ENCODE results near the gene CDC23.
"Not testable (repeated sequence)": the region's sequence is repeated elsewhere in the genome, so short reads cannot be mapped to it uniquely, and the experiment has no call there.

CDC23 gene

DNA sequence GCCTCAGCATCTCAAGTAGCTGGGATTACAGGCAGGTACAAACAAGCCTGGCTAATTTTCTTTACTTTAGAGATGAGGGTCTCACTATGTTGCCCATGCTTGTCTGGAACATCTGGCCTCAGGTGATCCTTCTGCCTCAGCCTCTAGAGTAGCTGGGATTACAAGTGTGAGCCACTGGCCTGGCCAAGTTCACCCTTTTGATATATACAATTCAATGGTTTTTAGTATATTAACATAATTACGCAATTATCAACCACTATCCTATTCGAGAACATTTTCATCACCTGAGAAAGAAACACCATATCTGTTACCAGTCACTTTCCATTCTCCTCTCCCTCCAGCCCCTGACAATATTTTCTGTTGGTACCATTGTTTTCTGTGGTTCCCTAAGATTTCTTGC lies 3.7 kb upstream of the CDC23 start:
- DNase-seq (ENCODE audit: low read depth in 2 of 2): no peak

- DNase-seq (ENCODE audit: low read depth in 2 of 2): no peak
These were observed 329 bp downstream of the CDC23 start for GRCh38 chr5:138212828-138213160.

DNA sequence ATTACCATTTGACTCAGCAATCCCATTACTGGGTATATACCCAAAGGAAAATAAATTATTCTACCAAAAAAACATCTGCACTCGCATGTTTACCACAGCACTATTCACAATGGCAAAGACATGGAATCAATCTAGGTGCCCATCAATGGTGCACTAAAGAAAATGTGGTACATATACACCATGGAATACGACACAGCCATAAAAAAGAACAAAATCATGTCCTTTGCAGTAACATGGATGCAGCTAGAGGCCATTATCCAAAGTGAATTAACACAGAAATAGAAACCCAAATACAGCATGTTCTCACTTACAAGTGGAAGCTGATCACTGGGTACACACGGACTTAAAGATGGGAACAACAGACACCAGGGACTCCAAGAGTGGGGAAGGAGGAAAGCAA lies 2.1 kb downstream of the CDC23 start:
- no peak for DNase-seq (ENCODE audit: low read depth in 2 of 2)

- DNase-seq (ENCODE audit: low read depth in 2 of 2): not testable (repeated sequence)
These were observed 19.3 kb downstream of the CDC23 start for GRCh38 chr5:138193859-138194258.

GRCh38 chr5:138192826-138193225 lies 20.3 kb downstream of the CDC23 start:
- DNase-seq (ENCODE audit: low read depth in 2 of 2): no peak

DNA sequence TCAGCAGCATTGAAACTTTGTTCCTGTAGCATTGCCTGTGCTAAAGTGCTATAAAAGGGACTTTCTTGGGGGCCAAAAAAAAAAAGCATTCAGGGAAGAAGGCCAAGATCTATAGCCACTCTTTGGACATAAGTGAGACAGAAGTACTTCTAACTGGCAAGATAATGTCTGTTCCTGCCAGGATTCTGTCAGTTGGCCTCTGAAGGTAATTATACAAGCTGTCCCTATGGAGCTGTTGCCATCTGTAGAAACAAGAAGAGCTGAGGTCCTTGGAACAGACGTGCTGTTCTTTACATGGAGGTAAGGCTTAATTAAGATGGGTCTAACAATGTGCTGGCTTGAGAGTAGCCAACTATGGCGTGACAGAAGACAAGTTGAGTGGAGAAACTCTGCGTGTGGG lies 24.5 kb downstream of the CDC23 start:
- no peak for DNase-seq (ENCODE audit: low read depth in 2 of 2)

GRCh38 chr5:138186002-138186447 lies 27.1 kb downstream of the CDC23 start:
- DNase-seq (ENCODE audit: low read depth in 2 of 2): no peak

DNA sequence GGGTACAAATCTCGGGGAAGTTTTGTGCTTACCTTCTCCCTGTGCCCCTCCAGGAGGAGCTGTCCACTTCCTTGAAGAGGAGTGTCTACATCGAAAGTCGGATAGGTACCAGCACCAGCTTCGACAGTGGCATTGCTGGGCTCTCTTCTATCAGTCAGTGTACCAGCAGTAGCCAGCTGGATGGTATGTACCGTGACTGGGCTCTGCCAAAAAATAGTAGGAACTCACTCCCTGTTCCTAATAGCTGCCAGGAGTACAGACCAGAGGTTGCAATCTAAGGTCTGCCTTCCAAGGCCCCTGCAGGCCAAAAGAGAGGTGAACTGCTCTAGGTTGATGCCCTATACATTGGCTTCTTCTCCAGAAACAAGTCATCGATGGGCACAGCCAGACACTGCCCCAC lies 30.3 kb downstream of the CDC23 start:
- DNase-seq (ENCODE audit: low read depth in 2 of 2): no peak

GRCh38 chr5:138180841-138181240 lies 32.3 kb downstream of the CDC23 start:
- no peak for DNase-seq (ENCODE audit: low read depth in 2 of 2)

GRCh38 chr5:138180183-138180782 lies 32.8 kb downstream of the CDC23 start:
- DNase-seq (ENCODE audit: low read depth in 2 of 2): peak; percentile 32 to 36

DNA sequence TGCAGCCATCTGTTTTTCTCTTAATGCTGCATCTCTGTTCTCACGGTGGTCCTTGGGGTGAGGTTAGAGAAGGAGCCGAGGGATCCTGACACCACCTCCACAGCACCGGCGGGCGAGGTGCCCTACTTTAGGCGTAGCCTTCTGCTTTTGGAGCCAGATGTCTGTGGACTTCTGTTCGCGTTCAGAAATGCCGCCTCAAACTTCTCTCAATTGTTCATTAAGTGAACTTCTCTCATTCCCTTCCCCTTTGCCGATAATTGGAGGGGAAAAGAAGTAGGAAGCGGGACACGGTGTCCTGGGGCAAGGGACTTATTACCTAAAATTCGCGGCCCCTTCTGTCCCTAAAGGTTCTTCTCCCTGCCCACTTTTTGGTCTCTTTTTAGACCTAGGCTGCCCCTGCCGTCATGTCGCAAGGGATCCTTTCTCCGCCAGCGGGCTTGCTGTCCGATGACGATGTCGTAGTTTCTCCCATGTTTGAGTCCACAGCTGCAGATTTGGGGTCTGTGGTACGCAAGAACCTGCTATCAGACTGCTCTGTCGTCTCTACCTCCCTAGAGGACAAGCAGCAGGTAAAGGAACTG lies 33.8 kb downstream of the CDC23 start:
- DNase-seq (ENCODE audit: low read depth in 2 of 2): no peak

DNA sequence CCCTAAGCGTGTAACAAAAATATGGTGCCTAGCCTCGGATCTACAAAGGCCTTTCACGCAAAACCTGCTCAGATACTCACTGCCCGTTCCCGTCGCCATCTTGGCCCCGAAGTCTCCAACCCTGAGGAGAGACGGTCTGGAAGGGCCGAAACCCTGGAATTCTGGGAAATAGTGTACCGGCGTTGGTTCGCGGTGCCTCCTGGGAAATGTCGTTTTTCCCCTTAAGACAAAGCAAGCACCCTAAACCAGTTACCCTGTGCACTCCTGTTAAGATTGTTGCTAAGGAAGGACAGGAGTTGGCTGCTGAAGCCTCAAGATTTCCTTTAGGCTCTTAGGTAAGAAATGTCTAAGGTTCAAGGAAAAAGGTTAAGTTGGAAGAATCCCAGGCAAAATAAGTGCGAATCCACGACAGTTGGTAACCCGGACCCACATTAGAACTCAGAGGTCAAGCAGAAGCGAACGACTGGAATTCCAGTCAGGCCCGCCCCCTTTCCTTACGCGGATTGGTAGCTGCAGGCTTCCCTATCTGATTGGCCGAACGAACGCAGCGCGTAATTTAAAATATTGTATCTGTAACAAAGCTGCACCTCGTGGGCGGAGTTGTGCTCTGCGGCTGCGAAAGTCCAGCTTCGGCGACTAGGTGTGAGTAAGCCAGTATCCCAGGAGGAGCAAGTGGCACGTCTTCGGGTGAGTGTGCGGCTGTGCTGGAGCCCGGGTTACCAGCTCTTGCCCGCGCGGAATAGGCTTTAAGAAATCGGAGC lies 34.4 kb downstream of the CDC23 start, which contains the start of the genes BRD8 and KIF20A:
BRD8 (minus strand) TSS at position 115 of the 761 bp plus-strand sequence; CDS start at position 99, 16 bp downstream.
KIF20A (plus strand) TSS at position 597 of the 761 bp plus-strand sequence. CDS start 569 bp downstream, outside the sequence.
- peak; percentile 87 for DNase-seq (ENCODE audit: low read depth in 2 of 2)

- no peak for DNase-seq (ENCODE audit: low read depth in 2 of 2)
These were observed 35.1 kb downstream of the CDC23 start for GRCh38 chr5:138177941-138178515.

DNA sequence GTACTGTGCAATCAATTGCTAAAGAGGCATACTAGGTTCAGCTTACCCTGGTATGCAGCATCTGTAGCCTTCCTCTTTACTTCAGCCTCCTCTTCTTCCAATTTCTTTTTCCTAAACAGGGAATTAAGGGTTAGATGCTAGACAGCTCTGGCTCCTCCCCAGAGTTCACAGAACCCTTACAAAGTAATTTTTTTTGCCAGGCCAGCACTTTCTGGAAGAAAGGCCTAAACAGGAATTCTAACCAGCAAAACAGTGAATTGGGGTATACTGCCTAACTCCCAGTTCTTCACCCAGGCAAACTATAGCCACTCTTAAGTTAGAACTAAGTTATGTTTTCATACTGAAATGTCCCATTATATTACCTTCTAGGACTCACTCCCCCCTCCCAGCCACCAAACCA lies 42.8 kb downstream of the CDC23 start:
- no peak for DNase-seq (ENCODE audit: low read depth in 2 of 2)

DNA sequence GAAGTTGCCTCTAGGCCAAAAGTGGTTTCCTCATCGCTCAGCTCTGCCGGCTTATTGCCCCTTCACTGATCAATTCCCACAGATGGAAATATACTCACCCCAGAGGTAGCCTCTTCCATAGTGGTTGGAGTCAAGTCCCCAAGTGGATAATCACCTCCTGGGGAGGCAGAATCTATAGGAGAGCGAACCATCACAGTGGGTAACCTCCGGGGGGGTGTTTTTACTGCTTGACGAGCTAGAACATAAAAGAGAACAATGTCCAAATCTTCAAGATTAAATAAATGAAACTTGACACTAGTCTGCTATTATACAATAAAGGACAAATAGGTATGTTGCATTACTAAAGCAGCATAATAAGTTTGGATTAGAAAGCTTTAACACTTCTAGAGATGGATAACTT lies 44.0 kb downstream of the CDC23 start:
- no peak for DNase-seq (ENCODE audit: low read depth in 2 of 2)

DNA sequence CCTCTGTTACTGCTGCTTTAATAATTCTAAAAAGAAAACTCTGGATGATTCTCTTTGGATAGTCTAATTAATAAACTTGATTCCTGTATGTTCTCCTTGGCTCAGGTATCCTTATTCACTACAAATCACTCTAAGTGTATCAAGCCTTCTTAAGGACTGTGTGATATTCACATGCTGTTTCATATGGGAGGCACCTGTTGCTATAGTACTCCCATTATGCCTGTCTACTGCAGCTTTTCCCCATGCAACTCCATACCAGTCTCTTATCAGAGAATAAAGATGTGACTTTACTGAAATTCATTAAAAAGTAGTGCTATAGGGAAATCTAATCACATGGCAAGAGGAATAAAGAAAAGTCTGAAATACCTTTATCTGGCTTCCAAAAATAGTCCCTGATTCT lies 49.4 kb downstream of the CDC23 start:
- no peak for DNase-seq (ENCODE audit: low read depth in 2 of 2)

- no peak for DNase-seq (ENCODE audit: low read depth in 2 of 2)
These were observed 52.4 kb downstream of the CDC23 start for GRCh38 chr5:138160706-138161105.

DNA sequence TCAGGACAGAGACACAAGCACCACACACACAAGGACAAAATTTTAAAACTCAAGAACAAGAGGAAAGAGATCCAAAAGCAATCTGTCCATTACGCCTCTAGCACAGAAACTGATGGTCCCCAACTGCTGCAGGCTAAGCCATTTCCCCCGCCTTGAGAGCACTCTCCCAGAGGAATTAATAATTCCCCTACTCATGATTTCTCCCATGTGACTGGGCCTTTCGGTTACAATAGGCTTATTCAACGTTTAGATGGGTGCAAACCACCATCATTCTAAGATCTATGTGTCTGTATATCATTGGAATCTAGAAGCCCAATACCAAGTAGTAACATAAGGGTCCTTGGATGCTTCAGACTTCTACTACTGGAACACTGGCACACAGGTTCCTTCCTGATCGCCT lies 53.5 kb downstream of the CDC23 start:
- no peak for DNase-seq (ENCODE audit: low read depth in 2 of 2)

DNA sequence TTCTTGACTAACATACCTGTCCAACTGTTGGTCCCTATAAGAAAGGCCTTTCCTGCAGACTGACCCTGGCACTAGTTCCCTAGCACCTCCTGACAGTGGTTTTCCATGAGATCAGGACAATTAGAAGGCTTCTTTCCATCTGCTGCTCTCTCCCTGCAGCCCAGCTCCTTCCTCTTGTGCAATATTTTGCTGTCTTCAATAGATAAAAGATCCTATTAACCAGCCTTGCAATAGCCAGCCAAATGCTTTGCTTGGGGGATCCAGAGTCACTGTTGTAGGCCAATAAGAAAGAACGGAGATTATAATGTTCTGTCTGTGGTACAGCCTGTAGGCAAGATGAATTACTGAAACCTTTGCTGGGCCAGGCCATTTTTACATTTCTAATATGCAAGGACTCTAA lies 55.5 kb downstream of the CDC23 start:
- no peak for DNase-seq (ENCODE audit: low read depth in 2 of 2)

- not testable (repeated sequence) for DNase-seq (ENCODE audit: low read depth in 2 of 2)
These were observed 57.1 kb downstream of the CDC23 start for GRCh38 chr5:138155977-138156376.

DNA sequence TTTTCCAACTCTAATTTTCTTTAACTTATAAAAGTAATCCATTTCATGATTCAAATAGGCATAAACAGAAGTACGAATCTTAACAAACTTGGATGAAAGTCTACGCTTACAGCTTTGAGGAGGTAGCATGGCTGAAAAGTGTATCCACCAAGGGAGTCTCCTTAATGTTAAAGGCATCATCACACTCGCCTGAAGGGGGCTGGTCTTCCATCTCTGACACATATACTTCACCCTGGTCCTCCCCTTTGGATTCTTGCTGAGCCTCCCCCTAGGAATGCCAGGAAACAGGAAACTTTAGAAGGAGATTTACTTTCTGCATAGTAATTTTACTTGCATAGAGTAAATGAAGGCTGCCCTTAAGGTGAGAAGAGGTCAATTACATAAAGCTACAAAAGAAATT lies 63.6 kb downstream of the CDC23 start:
- DNase-seq (ENCODE audit: low read depth in 2 of 2): peak in 1 of 2 experiments; percentile 5

DNA sequence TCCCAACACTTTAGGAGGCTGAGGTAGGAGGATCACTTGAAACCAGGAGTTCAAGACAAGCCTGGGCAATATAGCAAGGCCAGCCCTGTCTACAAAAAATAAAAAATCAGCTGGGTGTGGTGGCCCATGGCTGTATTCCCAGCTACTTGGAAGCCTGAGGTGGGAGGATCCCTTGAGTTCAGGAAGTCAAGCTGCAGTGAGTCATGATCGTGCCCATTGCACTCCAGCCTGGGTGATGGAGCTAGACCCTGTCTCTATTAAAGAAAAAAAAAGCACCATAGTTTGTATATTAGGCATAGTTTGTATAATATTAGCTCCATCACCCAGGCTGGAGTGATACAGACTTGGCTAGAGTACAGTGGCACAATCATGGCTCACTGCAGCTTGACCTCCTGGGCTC lies 64.3 kb downstream of the CDC23 start:
- DNase-seq (ENCODE audit: low read depth in 2 of 2): peak; percentile 8 to 15

DNA sequence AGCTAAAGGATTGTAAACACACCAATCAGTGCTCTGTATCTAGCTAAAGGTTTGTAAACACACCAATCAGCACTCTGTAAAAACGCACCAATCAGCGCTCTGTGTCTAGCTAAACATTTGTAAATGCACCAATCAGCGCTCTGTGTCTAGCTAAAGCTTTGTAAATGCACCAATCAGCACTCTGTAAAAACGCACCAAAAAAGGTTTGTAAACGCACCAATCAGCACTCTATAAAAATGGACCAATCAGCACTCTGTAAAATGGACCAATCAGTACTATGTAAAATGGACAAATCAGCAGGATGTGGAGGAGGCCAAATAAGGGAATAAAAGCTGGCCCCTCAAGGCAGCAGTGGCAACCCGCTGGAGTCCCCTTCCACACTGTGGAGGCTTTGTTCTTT lies 69.5 kb downstream of the CDC23 start:
- not testable (repeated sequence) for DNase-seq (ENCODE audit: low read depth in 2 of 2)
